GM21619 (cell line): ENCODE results near the gene UBD.

Experiments used
- ATAC-seq: cut with Tn5 transposase; IDR thresholded peaks from one replicate; pipeline ENCODE4 v1.9.1; 2021; ENCODE audit not compliant: unreplicated experiment

Gene UBD

GRCh38 chr6:29559524-29560287 lies at the start of gene UBD:
TSS of gene UBD (minus strand) at chr6:29559732. CDS start at chr6:29559701, 31 bp downstream.
- no peak for ATAC-seq

GRCh38 chr6:29608131-29608530 lies 48.6 kb upstream of the UBD start:
- ATAC-seq: no peak

- ATAC-seq: no peak
Measured at GRCh38 chr6:29603930-29604329, 44.4 kb upstream of the UBD start.

GRCh38 chr6:29603456-29603855 lies 43.9 kb upstream of the UBD start:
- ATAC-seq: no peak

GRCh38 chr6:29602564-29603361 lies 43.2 kb upstream of the UBD start:
- ATAC-seq: no peak

- ATAC-seq: no peak
Measured at GRCh38 chr6:29598172-29598747, 38.7 kb upstream of the UBD start.

GRCh38 chr6:29597184-29597583 lies 37.7 kb upstream of the UBD start:
- no peak for ATAC-seq

GRCh38 chr6:29596381-29596900 lies 36.9 kb upstream of the UBD start:
- no peak for ATAC-seq

- no peak for ATAC-seq
Measured at GRCh38 chr6:29593199-29593855, 33.8 kb upstream of the UBD start.

GRCh38 chr6:29591677-29592076 lies 32.1 kb upstream of the UBD start:
- ATAC-seq: no peak

- ATAC-seq: no peak
Measured at GRCh38 chr6:29590218-29590808, 30.8 kb upstream of the UBD start.

GRCh38 chr6:29589423-29590048 lies 30.0 kb upstream of the UBD start:
- no peak for ATAC-seq

GRCh38 chr6:29584821-29585220 lies 25.3 kb upstream of the UBD start, which contains the start of gene OR2H2:
TSS of gene OR2H2 (plus strand) at chr6:29585121. CDS start at chr6:29587945, 2,824 bp downstream.
- no peak for ATAC-seq

GRCh38 chr6:29577544-29577943 lies 18.0 kb upstream of the UBD start:
- ATAC-seq: no peak

- no peak for ATAC-seq
Measured at GRCh38 chr6:29576056-29576455, 16.5 kb upstream of the UBD start.

GRCh38 chr6:29567991-29568390 lies 8.5 kb upstream of the UBD start:
- no peak for ATAC-seq

- ATAC-seq: no peak
Measured at GRCh38 chr6:29567541-29567940, 8.0 kb upstream of the UBD start.

- ATAC-seq: no peak
Measured at GRCh38 chr6:29566856-29567255, 7.3 kb upstream of the UBD start.

GRCh38 chr6:29564875-29565274 lies 5.3 kb upstream of the UBD start:
- ATAC-seq: no peak

- no peak for ATAC-seq
Measured at GRCh38 chr6:29563435-29563965, 4.0 kb upstream of the UBD start.
